ENCODE measurements around the gene MTOR. TPM values are rescaled to one million over a fixed set of nuclear protein-coding genes. Genes with fewer than 3 reads are reported as not detected.

The MTOR gene
- total RNA-seq, 1 donor from 2014 or later: 31.9 TPM

DNA sequence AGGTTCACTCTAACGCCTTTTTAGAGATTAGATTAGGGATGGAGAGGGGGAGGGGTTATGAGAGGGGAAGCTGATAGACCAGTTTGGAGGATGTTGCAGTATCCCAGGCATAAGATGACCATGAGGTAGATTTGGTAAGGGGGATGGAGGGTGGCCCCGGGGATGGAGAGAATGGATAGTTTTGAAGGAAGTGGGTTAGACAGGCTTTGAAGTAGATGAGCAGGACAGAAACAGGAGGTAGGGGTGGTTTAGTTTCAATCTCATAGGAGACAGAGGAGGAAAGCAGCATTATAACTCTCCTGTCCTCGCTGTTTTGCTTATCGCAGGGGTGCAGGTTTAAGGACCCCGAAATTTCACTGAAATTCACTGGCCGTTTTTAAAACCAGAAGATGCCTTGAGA is 22.4 kb upstream of the MTOR start:
- DNase-seq (ENCODE audit: low read depth) (no peak), FAIRE-seq (no peak)
- TF ChIP-seq, protein P1, sequence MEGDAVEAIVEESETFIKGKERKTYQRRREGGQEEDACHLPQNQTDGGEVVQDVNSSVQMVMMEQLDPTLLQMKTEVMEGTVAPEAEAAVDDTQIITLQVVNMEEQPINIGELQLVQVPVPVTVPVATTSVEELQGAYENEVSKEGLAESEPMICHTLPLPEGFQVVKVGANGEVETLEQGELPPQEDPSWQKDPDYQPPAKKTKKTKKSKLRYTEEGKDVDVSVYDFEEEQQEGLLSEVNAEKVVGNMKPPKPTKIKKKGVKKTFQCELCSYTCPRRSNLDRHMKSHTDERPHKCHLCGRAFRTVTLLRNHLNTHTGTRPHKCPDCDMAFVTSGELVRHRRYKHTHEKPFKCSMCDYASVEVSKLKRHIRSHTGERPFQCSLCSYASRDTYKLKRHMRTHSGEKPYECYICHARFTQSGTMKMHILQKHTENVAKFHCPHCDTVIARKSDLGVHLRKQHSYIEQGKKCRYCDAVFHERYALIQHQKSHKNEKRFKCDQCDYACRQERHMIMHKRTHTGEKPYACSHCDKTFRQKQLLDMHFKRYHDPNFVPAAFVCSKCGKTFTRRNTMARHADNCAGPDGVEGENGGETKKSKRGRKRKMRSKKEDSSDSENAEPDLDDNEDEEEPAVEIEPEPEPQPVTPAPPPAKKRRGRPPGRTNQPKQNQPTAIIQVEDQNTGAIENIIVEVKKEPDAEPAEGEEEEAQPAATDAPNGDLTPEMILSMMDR (IDR thresholded peaks at IDR 0.05; ENCODE audit: insufficient read depth, low read length, severe bottlenecking): no peak
- H3K27me3 ChIP-seq (ENCODE audit: control insufficient read depth, insufficient read depth, low read length): no peaks in the 10 kb centered on the region
- H3K4me3 ChIP-seq (ENCODE audit: low read depth, low read length): no peak overlapping the region
- peaks cover 2% of the 10 kb centered on the region for H3K36me3 ChIP-seq (ENCODE audit: control insufficient read depth, insufficient read depth, low read length)

GRCh38 chr1:11283151-11283550 is 20.8 kb upstream of the MTOR start:
- no peak overlapping the region for H3K4me3 ChIP-seq (ENCODE audit: low read depth, low read length)
- no peak for FAIRE-seq
- TF ChIP-seq, protein P1 (IDR thresholded peaks at IDR 0.05; ENCODE audit: insufficient read depth, low read length, severe bottlenecking): no peak
- H3K27me3 ChIP-seq (ENCODE audit: control insufficient read depth, insufficient read depth, low read length): no peaks in the 10 kb centered on the region
- H3K36me3 ChIP-seq (ENCODE audit: control insufficient read depth, insufficient read depth, low read length): peaks cover 2% of the 10 kb centered on the region
- DNase-seq (ENCODE audit: low read depth): no peak

DNA sequence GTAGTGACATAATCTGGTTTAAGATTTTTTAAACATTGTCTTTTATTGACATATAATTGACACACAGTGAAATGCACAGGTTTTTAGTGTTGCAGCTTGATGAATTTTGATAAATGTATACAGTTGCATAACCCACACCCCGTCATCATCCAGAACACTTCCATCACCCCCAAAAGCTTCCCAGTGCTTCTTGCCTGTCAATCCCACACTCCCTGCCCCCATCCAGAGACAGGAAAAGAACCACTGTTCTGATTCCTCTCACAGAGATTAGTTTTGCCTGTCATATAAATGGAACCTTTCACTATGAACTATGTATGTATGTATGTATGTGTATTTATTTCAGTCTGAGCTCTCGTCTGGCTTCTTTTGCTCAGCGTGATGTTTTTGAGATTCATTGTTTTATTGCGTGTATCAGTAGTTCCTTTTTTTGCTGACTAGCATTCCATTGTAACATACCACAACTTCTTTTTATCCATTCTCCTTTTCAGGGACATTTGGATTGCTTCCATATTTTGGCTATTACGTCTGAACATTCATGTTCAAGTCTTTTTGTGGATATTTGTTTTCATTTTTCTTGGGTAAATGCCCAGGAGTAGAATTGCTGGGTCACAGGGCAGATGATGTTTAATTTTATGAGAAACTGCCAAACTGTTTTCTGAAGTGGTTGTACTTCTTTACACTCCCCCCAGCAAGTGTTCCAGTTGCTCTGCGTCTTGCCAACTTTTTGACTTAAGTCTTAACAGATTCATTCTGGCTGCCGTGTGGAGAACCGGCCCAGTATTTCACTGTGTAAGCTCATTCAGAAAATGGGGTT is 19.4 kb upstream of the MTOR start:
- TF ChIP-seq, protein P1 (IDR thresholded peaks at IDR 0.05; ENCODE audit: insufficient read depth, low read length, severe bottlenecking): no peak
- no peak for DNase-seq (ENCODE audit: low read depth)
- no peaks in the 10 kb centered on the region for H3K27me3 ChIP-seq (ENCODE audit: control insufficient read depth, insufficient read depth, low read length)
- FAIRE-seq: no peak
- H3K4me3 ChIP-seq (ENCODE audit: low read depth, low read length): no peak overlapping the region
- peaks cover 2% of the 10 kb centered on the region for H3K36me3 ChIP-seq (ENCODE audit: control insufficient read depth, insufficient read depth, low read length)

- H3K27me3 ChIP-seq (ENCODE audit: control insufficient read depth, insufficient read depth, low read length): no peaks in the 10 kb centered on the region
- H3K4me3 ChIP-seq (ENCODE audit: low read depth, low read length): no peak overlapping the region
- no peak for DNase-seq (ENCODE audit: low read depth)
- no peaks in the 10 kb centered on the region for H3K36me3 ChIP-seq (ENCODE audit: control insufficient read depth, insufficient read depth, low read length)
- no peak for FAIRE-seq
- TF ChIP-seq, protein P1 (IDR thresholded peaks at IDR 0.05; ENCODE audit: insufficient read depth, low read length, severe bottlenecking): no peak
Measured at GRCh38 chr1:11280719-11281376, 18.5 kb upstream of the MTOR start.

GRCh38 chr1:11279630-11280029 is 17.3 kb upstream of the MTOR start:
- DNase-seq (ENCODE audit: low read depth): no peak
- Histone ChIP-seq H3K4me3 (ENCODE audit: low read depth, low read length) (no peak overlapping the region), H3K27me3 (ENCODE audit: control insufficient read depth, insufficient read depth, low read length) (no peaks in the 10 kb centered on the region), H3K36me3 (ENCODE audit: control insufficient read depth, insufficient read depth, low read length) (no peaks in the 10 kb centered on the region)
- no peak for FAIRE-seq
- TF ChIP-seq, protein P1 (IDR thresholded peaks at IDR 0.05; ENCODE audit: insufficient read depth, low read length, severe bottlenecking): no peak
